Memory B cell (primary cell): ENCODE results near the gene AZGP1.
"Not testable (repeated sequence)": the region's sequence is repeated elsewhere in the genome, so short reads cannot be mapped to it uniquely, and the experiment has no call there.

Experiments used
- ATAC-seq: fragments of 150-1000 bp; cut with Tn5 transposase; 2 replicates; pipeline ENCODE4 v1.10.0; 2021; ENCODE audit warnings: low read depth, mild to moderate bottlenecking, moderate library complexity
- DNase-seq, 2 donors: peaks; one replicate each; pipeline ENCODE4 v3.0.0; 2022; ENCODE audit warnings: low spot score in 2 of 2
- H3K27ac Mint-ChIP-seq: one replicate; pipeline ENCODE4 v1.8.0; 2022; ENCODE audit warnings: mild to moderate bottlenecking, moderate library complexity, mixed read lengths
- H3K27me3 Mint-ChIP-seq: one replicate; pipeline ENCODE4 v1.8.0; 2022; ENCODE audit warnings: mixed read lengths
- H3K36me3 Mint-ChIP-seq: one replicate; pipeline ENCODE4 v1.8.0; 2022; ENCODE audit warnings: mild to moderate bottlenecking, mixed read lengths
- H3K4me1 Mint-ChIP-seq: one replicate; pipeline ENCODE4 v1.8.0; 2022; ENCODE audit warnings: mixed read lengths
- H3K4me3 Mint-ChIP-seq: one replicate; pipeline ENCODE4 v1.8.0; 2022; ENCODE audit warnings: mild to moderate bottlenecking, moderate library complexity, mixed read lengths
- H3K9me3 Mint-ChIP-seq: one replicate; pipeline ENCODE4 v1.8.0; 2022; ENCODE audit warnings: mixed read lengths

AZGP1 gene

DNA sequence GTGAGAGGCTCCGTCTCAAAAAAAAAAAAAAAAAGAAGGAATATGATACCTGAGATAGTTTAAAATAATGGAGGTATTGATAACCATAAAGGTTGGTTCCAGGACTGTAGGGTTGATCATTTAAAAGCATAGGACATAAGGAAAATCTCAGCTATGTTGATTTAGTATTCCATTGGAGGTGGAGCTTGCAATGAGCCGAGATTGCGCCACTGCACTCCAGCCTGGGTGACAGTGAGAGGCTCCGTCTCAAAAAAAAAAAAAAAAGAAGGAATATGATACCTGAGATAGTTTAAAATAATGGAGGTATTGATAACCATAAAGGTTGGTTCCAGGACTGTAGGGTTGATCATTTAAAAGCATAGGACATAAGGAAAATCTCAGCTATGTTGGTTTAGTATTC lies 23.2 kb downstream of the AZGP1 start:
- not testable (repeated sequence) for H3K4me3 Mint-ChIP-seq, H3K4me1 Mint-ChIP-seq, H3K27ac Mint-ChIP-seq, H3K9me3 Mint-ChIP-seq, DNase-seq, ATAC-seq, H3K36me3 Mint-ChIP-seq
- H3K27me3 Mint-ChIP-seq: peaks cover 14% of the 10 kb centered on the region

GRCh38 chr7:99950819-99951218 lies 25.0 kb downstream of the AZGP1 start:
- not testable (repeated sequence) for DNase-seq, H3K9me3 Mint-ChIP-seq, H3K36me3 Mint-ChIP-seq, H3K27ac Mint-ChIP-seq, H3K4me1 Mint-ChIP-seq, H3K4me3 Mint-ChIP-seq, ATAC-seq
- peaks cover 20% of the 10 kb centered on the region for H3K27me3 Mint-ChIP-seq

GRCh38 chr7:99949645-99950228 lies 26.1 kb downstream of the AZGP1 start:
- DNase-seq: no peak
- ATAC-seq: no peak
- Mint-ChIP-seq H3K36me3 (peaks cover 1% of the 10 kb centered on the region), H3K27me3 (peaks cover 15% of the 10 kb centered on the region), H3K4me1 (peaks cover 5% of the 10 kb centered on the region), H3K4me3 (no peak overlapping the region), H3K9me3 (peaks cover 1% of the 10 kb centered on the region), H3K27ac (no peak overlapping the region)

DNA sequence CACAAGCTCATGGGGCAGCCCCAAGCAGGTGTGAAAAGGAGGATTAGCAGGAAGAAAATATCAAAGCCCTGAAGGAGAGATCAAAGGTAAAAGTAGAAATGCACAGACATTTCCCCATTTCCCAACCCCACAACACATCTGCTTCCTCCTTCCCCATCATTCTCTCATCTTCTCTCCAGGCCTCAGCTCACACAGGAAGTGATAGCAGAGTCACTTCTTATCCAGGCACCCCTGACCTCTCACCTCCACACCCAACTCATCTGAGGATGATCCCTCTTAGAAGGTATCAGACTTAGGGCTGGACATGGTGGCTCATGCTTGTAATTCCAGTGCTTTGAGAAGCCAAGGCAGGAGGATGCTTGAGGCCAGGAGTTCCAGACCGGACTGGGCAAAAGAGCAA lies 28.2 kb downstream of the AZGP1 start:
- H3K4me3 Mint-ChIP-seq: no peak overlapping the region
- peaks cover 1% of the 10 kb centered on the region for H3K36me3 Mint-ChIP-seq
- peaks cover 1% of the 10 kb centered on the region for H3K9me3 Mint-ChIP-seq
- peaks cover 18% of the 10 kb centered on the region for H3K27me3 Mint-ChIP-seq
- no peak for ATAC-seq
- DNase-seq: no peak
- H3K27ac Mint-ChIP-seq: no peak overlapping the region
- H3K4me1 Mint-ChIP-seq: peaks cover 12% of the 10 kb centered on the region

DNA sequence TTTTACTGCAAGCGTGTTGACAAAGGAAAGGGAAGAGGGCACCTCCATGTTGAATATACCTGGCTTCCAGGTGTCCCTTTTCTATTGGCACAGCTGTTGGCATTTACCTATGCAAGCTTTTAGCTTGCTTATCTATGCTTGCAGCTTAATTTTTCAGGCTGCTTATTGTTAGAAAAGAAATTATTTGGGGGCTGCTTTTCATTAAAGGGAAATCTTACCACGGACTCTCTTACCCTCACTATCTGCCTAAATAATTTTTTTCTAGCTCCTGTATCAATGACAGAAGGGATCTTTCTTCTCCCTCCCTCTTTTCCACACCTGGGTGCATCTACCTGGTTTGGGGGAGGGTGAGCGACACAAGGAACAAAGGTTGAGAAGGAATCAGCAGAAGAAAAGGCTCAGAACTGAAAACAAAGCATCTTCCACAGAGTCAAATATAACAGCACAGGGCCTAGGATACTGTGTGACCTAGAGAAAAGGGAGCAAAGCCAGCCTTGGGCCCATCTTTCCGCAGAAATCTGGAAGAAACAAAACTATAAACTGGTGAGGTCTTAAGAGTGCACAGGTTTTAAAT lies 31.2 kb downstream of the AZGP1 start:
- Mint-ChIP-seq H3K27ac (no peak overlapping the region), H3K36me3 (no peaks in the 10 kb centered on the region), H3K4me3 (no peak overlapping the region), H3K4me1 (peaks cover 9% of the 10 kb centered on the region), H3K27me3 (peaks cover 25% of the 10 kb centered on the region), H3K9me3 (no peaks in the 10 kb centered on the region)
- no peak for ATAC-seq
- DNase-seq: no peak

DNA sequence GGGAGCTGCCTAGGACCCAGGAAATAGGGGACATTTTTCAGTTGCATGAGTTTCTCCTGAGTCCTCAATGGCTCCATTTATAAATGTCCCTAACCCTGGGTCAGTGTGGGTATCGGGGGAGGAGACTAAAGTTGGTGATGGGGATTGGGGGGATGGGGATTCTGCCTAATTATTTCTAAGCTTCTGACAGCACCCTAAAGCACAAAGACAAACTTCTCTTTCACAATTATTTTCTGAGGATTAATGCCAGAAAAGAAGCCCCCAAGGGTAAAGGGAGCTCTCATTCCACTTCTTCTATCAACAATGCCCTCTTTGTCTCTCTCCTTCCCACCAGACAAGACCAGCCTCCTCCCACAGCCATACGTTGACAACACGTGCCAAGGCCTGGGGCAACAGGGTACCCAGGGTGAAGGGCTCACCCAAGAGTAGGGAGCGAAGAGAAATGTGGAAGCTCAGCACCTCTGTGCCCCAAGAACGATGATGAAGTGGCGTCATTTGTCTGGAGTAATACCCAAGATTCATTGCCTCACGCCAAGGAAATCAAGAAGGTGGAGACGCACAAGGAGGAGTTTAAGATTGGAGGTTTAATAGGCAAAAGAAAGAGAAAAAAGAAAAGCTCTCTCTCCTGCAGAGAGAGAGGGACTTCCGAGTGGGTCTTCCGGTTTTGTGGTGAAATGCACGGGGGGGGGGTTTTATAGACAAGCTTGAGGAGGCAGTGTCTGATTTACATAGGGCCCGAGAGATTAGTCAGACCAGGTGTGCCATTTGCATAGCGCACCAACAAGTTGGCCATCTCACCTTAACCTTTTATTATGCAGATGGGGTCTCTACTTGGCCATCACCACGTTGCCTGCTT lies 32.0 kb downstream of the AZGP1 start:
- ATAC-seq (peak; percentile 70), DNase-seq (no peak)
- Mint-ChIP-seq H3K27me3 (peaks cover 29% of the 10 kb centered on the region), H3K27ac (peak overlapping the region; percentile 42), H3K9me3 (no peaks in the 10 kb centered on the region), H3K4me1 (peaks cover 9% of the 10 kb centered on the region), H3K4me3 (peak overlapping the region; percentile 82), H3K36me3 (peaks cover 5% of the 10 kb centered on the region)

GRCh38 chr7:99938296-99938695 lies 37.5 kb downstream of the AZGP1 start:
- Mint-ChIP-seq H3K9me3 (peaks cover 7% of the 10 kb centered on the region), H3K27me3 (peaks cover 37% of the 10 kb centered on the region), H3K4me1 (no peaks in the 10 kb centered on the region), H3K27ac (no peak overlapping the region), H3K4me3 (no peak overlapping the region), H3K36me3 (peaks cover 5% of the 10 kb centered on the region)
- no peak for DNase-seq
- no peak for ATAC-seq

DNA sequence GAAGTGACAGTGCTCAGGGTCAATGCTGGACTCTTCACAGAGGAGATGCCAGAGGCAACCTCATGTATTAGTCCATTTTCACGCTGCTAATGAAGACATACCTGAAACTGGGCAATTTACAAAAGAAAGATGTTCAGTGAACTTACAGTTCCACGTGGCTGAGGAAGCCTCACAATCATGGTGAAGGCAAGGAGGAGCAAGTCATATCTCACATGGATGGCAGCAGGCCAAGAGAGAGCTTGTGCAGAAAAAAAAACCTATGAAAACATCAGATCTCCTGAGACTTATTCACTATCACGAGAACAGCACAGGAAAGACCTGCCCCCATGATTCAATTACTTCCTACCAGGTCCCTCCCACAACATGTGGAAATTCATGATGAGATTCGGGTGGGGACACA lies 40.8 kb downstream of the AZGP1 start:
- H3K36me3 Mint-ChIP-seq, H3K4me1 Mint-ChIP-seq, H3K9me3 Mint-ChIP-seq, DNase-seq, ATAC-seq, H3K4me3 Mint-ChIP-seq, H3K27ac Mint-ChIP-seq: not testable (repeated sequence)
- H3K27me3 Mint-ChIP-seq: peaks cover 34% of the 10 kb centered on the region

- no peak overlapping the region for H3K4me3 Mint-ChIP-seq
- DNase-seq (no peak), ATAC-seq (no peak)
- H3K4me1 Mint-ChIP-seq: peaks cover 7% of the 10 kb centered on the region
- no peak overlapping the region for H3K27ac Mint-ChIP-seq
- no peaks in the 10 kb centered on the region for H3K9me3 Mint-ChIP-seq
- no peaks in the 10 kb centered on the region for H3K36me3 Mint-ChIP-seq
- peaks cover 40% of the 10 kb centered on the region for H3K27me3 Mint-ChIP-seq
These were observed 45.5 kb downstream of the AZGP1 start for GRCh38 chr7:99930376-99930775.

DNA sequence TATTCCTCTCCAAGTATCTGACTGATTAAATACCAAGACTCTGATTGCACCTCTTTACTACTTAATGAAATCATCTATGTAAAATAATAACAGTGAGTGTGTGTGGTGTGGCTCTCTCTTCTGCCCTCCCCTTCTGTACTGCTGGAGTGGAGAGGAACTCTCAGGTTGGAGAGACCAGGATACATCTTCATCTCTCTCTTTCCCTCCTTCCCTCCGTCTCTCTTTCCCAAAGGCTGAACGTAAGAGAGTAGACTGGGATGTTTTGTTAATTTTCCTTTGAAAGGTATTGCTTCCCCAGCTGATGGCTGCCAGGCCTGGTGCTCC lies 46.1 kb downstream of the AZGP1 start:
- peaks cover 33% of the 10 kb centered on the region for H3K27me3 Mint-ChIP-seq
- peak overlapping the region; percentile 12 for H3K4me3 Mint-ChIP-seq
- DNase-seq: no peak
- peak; percentile 10 for ATAC-seq
- no peaks in the 10 kb centered on the region for H3K9me3 Mint-ChIP-seq
- no peaks in the 10 kb centered on the region for H3K36me3 Mint-ChIP-seq
- peaks cover 7% of the 10 kb centered on the region for H3K4me1 Mint-ChIP-seq
- H3K27ac Mint-ChIP-seq: no peak overlapping the region

DNA sequence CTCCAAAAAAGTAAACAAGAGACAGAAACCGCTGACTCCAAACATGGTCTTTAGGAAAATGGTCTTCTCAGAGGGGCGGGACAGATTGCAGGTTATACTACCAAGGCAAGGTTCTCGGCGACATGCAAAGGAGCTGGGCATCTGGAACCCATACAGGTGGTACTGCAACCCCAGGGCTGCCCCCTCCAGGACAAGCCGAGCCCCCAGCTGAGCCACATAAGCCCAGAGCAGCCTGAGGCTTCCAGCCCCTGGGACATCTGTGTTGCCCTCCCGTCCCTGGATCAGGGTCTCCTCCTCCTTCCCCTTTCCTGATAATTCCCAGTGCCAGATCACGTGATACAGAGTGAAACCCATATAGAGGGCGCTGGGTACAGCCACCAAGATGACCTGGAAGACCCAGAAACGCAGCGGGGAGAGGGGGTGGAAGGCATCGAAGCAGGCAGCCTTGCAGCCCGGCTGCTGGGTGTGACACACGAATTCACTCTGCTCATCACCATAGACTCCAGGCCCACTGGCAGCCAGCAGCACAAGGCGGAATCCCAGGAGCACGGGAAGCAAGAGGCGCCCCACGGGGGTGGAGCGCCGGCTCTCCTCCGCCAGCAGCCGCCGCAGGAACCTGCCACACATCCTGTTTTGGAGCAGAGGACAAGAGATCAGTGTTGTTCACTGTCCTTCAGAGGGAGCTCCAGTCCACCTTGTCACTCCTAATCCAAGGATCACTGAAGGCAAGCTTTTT lies 46.7 kb downstream of the AZGP1 start, which contains the start of gene GJC3:
TSS of gene GJC3 (minus strand) at position 627 of the 736 bp plus-strand sequence. CDS start at position 627, 0 bp downstream.
- DNase-seq (no peak), ATAC-seq (peak; percentile 64)
- peak within 1 kb of the TSS; percentile 12 for H3K4me3 Mint-ChIP-seq
- peaks cover 7% of the 10 kb centered on the region for H3K4me1 Mint-ChIP-seq
- peaks cover 29% of the 10 kb centered on the region for H3K27me3 Mint-ChIP-seq
- H3K27ac Mint-ChIP-seq: no peak within 1 kb of the TSS
- H3K36me3 Mint-ChIP-seq: no peaks in the 10 kb centered on the region
- no peaks in the 10 kb centered on the region for H3K9me3 Mint-ChIP-seq

- H3K4me3 Mint-ChIP-seq: no peak overlapping the region
- ATAC-seq: no peak
- DNase-seq: no peak
- peaks cover 7% of the 10 kb centered on the region for H3K4me1 Mint-ChIP-seq
- H3K27me3 Mint-ChIP-seq: peaks cover 29% of the 10 kb centered on the region
- H3K36me3 Mint-ChIP-seq: no peaks in the 10 kb centered on the region
- no peaks in the 10 kb centered on the region for H3K9me3 Mint-ChIP-seq
- H3K27ac Mint-ChIP-seq: no peak overlapping the region
These were observed 47.6 kb downstream of the AZGP1 start for GRCh38 chr7:99928188-99928587.

DNA sequence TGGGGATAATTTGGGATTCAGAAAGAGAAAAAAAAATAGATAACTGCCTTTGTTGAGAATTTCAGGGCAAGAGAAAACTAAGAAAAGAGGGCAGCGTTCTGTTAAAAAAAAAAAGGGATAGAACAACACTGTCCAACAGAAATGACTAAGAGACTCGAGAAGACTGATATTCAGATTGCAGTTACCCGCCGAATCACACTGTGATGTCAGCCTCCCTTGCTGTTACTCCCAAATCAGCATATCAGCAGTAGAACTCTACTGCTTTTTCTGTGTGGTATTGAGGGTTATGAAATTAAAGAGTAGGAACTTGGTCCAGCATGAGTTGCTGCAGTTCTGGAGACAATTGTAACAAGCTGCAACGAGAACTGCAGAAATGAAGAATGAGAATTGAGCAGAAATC lies 48.3 kb downstream of the AZGP1 start:
- Mint-ChIP-seq H3K4me1 (peaks cover 7% of the 10 kb centered on the region), H3K4me3 (no peak overlapping the region), H3K36me3 (peaks cover 2% of the 10 kb centered on the region), H3K9me3 (no peaks in the 10 kb centered on the region), H3K27me3 (peaks cover 29% of the 10 kb centered on the region), H3K27ac (no peak overlapping the region)
- no peak for DNase-seq
- no peak for ATAC-seq

DNA sequence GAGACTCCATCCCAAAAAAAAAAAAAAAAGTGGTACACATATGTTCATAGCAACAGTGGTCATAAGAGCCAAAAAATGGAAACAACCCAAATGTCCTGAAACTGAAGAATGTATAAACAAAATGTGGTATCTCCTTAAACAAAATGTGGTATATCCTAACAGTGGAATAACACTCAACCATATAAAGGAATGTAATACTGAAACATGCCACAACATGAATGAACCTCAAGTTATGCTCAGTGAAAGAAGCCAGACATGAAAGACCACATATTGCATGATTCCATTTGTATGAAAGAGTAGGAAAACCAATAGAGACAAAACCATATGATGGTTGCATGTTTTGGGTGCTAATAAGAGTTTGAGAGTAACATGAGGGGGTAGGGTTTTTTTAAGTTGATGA lies 49.5 kb downstream of the AZGP1 start:
- Mint-ChIP-seq H3K4me1 (peaks cover 7% of the 10 kb centered on the region), H3K36me3 (peaks cover 12% of the 10 kb centered on the region), H3K27ac (no peak overlapping the region), H3K27me3 (peaks cover 26% of the 10 kb centered on the region), H3K9me3 (no peaks in the 10 kb centered on the region), H3K4me3 (no peak overlapping the region)
- no peak for ATAC-seq
- DNase-seq: no peak
